Measurements from ENCODE around the gene RTN4RL1. TPM values are rescaled to one million over a fixed set of nuclear protein-coding genes. Genes with fewer than 3 reads are reported as not detected.
A peak's percentile ranks its signal among the peaks of the same experiment; 100 is the strongest.

RTN4RL1 gene
- total and polyA plus RNA-seq, 4 experiments from 2014 or later = 0.27 to 2.0 (median 0.39) TPM

DNA sequence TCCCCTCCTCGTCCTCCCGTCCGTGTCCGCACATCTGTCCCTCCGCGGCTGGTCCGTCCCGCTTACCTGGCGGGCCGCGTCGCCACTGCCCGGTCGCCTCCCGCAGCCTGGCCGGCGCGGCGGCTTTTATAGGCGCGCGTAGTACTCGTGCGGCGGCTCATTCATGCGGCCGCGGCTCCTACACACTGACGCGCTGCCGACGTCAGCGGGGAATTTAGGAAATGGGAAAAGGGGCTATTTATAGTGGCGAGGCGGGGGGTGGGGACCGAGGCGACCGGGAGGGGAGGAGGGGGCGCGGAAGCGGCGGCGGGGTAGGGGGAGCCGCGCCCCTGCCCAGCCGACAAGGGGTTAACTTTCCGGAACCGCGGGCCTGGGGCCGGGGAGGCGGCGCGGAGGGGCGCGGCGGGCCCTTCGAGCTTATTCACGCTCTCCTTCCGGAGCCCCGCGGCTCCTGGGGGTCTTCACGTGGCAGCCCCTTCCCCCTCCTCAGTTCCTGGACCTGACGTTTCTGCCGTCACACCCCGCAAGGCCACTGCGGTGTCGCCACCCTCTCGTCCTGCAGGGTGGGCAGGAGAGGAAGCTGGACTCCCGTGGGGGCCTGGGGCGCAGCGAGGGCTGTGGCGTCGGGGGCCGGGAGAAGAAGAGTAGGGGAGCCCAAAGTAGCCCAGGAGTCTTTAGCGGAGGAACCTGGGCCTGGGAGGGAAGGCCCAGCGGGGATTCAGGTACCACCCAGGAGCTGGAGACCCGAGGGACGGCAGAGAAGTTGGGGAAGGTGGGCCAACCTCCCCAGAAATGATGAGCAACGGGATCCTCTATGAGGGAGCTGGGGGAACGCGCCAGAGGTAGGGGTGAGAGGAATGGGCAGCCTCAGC, 26.2 kb upstream of the RTN4RL1 start:
- no peaks in the 10 kb centered on the region for H3K36me3 ChIP-seq (ENCODE audit: insufficient read depth, low read length)
- H3K9me3 Mint-ChIP-seq = no peaks in the 10 kb centered on the region
- H3K27ac Mint-ChIP-seq = peak overlapping the region; percentile 64 to 88 (median 68)

DNA sequence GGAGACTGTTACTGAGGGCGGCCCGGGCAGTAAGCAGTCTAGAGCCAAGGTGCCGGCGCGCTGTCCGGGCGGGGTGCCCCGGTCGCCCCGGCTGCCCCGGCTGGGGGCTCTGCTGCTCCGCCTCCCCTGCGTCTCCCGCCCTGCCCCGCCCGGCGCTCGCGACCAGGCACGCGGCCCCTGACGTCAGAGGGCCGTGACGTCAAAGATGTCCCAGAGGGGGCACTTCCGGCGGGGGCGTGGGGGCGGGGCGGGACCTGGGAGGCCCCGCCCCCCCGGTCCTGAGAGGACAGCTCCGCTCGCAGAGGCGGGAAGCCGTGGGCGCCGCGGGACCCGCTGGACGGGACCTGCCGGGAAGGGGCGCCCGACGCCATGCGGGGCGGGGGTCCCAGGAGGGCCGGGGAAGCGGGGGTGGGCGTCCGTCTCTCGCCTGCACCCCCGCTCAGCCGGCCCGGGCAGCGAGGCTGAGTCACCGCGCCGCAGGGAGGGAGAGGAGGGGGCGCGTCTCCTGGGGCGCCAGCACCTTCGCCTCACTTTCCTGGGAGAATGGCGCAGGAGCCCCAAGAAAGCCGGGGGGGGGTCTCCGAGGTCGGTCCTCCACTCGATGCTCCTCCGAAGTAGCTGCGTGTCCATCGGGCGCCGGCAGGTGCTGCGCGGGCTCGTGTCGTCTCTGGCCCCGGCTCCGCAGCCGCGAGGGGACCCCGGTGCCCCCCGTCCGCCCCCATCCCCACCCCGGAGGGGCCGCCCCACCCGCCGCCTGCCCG, 25.3 kb upstream of the RTN4RL1 start:
- H3K4me1 Mint-ChIP-seq = peaks cover 11 to 39% (median 23%) of the 10 kb centered on the region in 4 donors
- H3K4me1 ChIP-seq (ENCODE audit: insufficient read depth, low read length) = peaks cover 34% of the 10 kb centered on the region
- H3K27me3 ChIP-seq (ENCODE audit: insufficient read depth, low read length) = no peaks in the 10 kb centered on the region
- H3K4me3 ChIP-seq (ENCODE audit: low read length in 2 of 2) = peak overlapping the region in 1 of 2 donors; percentile 28
- intact Hi-C loops (cut with micrococcal nuclease) = loop anchor here (1.0 kb wide), 1 partner anchor 9 kb away; no protein-coding TSS in a partner anchor
- peak; percentile 72 to 80 (median 77) for DNase-seq
- no peaks in the 10 kb centered on the region for H3K9me3 Mint-ChIP-seq
- H3K36me3 Mint-ChIP-seq = peaks cover 0 to 4% of the 10 kb centered on the region in 2 donors
- H3K9me3 ChIP-seq (ENCODE audit: control insufficient read depth in 1 of 2, low read length in 2 of 2) = no peaks in the 10 kb centered on the region
- peak overlapping the region in 1 of 7 donors; percentile 83 for H3K27ac Mint-ChIP-seq
- H3K36me3 ChIP-seq (ENCODE audit: insufficient read depth, low read length) = no peaks in the 10 kb centered on the region
- H3K27ac ChIP-seq (ENCODE audit: low read depth, low read length) = no peak overlapping the region
- ChIA-PET POLR2A (ENCODE audit: partially characterized antibody) (interaction anchor here (1.1 to 1.6 kb wide), 2 partner anchors 39 to 209 kb away, joined by 4 read pairs; no protein-coding TSS in a partner anchor), CTCF (ENCODE audit: partially characterized antibody) (interaction anchor here (0.7 to 2.0 kb wide), 2 partner anchors 231 to 377 kb away, joined by 3 to 4 read pairs; no protein-coding TSS in a partner anchor)
- H3K4me3 Mint-ChIP-seq = no peak overlapping the region
- no peaks in the 10 kb centered on the region for H3K27me3 Mint-ChIP-seq

More for the DNA sequence above, 26.2 kb upstream of the RTN4RL1 start:
- H3K27me3 Mint-ChIP-seq = no peaks in the 10 kb centered on the region
- H3K4me3 Mint-ChIP-seq = peak overlapping the region in 7 of 8 donors; percentile 48 to 80 (median 64)
- no peak for DNase-seq
- Histone ChIP-seq H3K27ac (ENCODE audit: low read depth, low read length) (no peak overlapping the region), H3K4me1 (ENCODE audit: insufficient read depth, low read length) (peaks cover 38% of the 10 kb centered on the region), H3K27me3 (ENCODE audit: insufficient read depth, low read length) (no peaks in the 10 kb centered on the region), H3K4me3 (ENCODE audit: low read length in 2 of 2) (no peak overlapping the region), H3K9me3 (ENCODE audit: control insufficient read depth in 1 of 2, low read length in 2 of 2) (no peaks in the 10 kb centered on the region)
- peaks cover 11 to 39% (median 23%) of the 10 kb centered on the region in 4 donors for H3K4me1 Mint-ChIP-seq
- ChIA-PET POLR2A (ENCODE audit: partially characterized antibody) (interaction anchor here (0.7 to 1.6 kb wide), 5 partner anchors 27 to 334 kb away, joined by 3 to 5 read pairs (median 4); partner anchors contain the start of gene RTN4RL1), CTCF (ENCODE audit: partially characterized antibody) (interaction anchor here (1.3 to 2.0 kb wide), 4 partner anchors 194 to 232 kb away, joined by 3 to 7 read pairs (median 4); no protein-coding TSS in a partner anchor)
- intact Hi-C loops (cut with micrococcal nuclease) = no loop called here
- H3K36me3 Mint-ChIP-seq = peaks cover 0 to 4% of the 10 kb centered on the region in 2 donors

DNA sequence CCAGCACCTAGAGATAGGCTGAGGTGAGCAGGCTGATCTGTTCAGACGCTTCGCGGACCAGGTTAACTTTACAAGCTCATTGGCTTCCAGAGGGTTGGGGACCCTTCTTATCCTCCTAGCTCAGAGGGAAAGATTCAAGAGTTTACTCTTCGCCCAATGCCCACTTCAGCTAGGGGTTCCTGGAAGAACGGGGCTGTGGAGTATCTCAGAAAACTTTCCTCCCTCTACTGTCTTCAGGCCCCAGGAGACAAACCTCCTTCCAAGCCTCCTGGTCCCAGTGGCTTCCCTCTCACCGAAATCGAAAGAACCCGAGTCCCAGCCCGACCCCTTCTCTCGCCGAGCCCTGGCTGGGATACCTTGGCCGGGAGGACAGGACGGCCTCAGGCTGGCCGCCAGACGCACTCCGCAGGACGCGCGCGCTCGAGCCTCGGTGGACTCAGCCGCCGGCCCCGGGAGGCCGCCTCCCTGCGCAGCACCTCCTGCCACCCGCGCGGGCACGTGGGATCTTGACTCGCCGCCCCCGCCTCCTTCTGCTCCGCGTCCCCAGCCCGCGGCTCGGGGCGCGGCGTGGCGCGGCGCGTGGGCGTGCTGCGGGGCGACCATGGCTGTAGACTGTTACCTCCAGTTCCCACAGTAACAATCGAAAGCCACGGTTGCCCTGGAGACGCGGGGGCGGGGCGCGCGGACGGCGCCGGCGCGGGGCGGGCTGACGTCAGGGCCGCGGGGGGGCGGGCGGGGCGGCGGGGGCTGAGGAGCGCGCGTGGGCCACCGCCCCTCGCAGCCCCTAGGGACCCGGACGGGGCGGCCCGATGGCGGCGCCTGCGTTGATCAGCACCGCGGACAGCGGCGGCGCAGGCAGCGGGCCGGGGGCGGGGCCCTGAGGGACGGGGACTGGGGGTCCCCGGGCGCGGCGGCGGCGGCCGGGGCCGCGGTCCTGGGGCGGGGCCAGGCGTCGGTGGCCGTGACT, 24.5 kb upstream of the RTN4RL1 start:
- no peaks in the 10 kb centered on the region for H3K27me3 Mint-ChIP-seq
- no peaks in the 10 kb centered on the region for H3K9me3 ChIP-seq (ENCODE audit: control insufficient read depth in 1 of 2, low read length in 2 of 2)
- H3K4me1 ChIP-seq (ENCODE audit: insufficient read depth, low read length) = peaks cover 34% of the 10 kb centered on the region
- H3K4me3 ChIP-seq (ENCODE audit: low read length in 2 of 2) = peak overlapping the region; percentile 19 to 58
- H3K36me3 Mint-ChIP-seq = peaks cover 0 to 3% of the 10 kb centered on the region in 2 donors
- DNase-seq = peak; percentile 91 to 94 (median 92)
- CTCF ChIA-PET (ENCODE audit: partially characterized antibody) = interaction anchor here (2.0 kb wide), 1 partner anchor 232 kb away, joined by 4 read pairs; no protein-coding TSS in a partner anchor
- peak overlapping the region; percentile 61 to 81 (median 72) for H3K4me3 Mint-ChIP-seq
- H3K27me3 ChIP-seq (ENCODE audit: insufficient read depth, low read length) = no peaks in the 10 kb centered on the region
- no peaks in the 10 kb centered on the region for H3K9me3 Mint-ChIP-seq
- intact Hi-C loops (cut with micrococcal nuclease) = loop anchor here (1.0 to 10.0 kb wide), 3 partner anchors 8 to 405 kb away; partner anchors contain the start of genes DPH1, RILP and SCARF1
- peaks cover under 1% of the 10 kb centered on the region for H3K36me3 ChIP-seq (ENCODE audit: insufficient read depth, low read length)
- peak overlapping the region; percentile 59 for H3K27ac ChIP-seq (ENCODE audit: low read depth, low read length)
- POLR2A ChIA-PET (ENCODE audit: partially characterized antibody) = no interaction called here
- peaks cover 11 to 37% (median 26%) of the 10 kb centered on the region in 4 donors for H3K4me1 Mint-ChIP-seq
- peak overlapping the region; percentile 65 to 87 (median 81) for H3K27ac Mint-ChIP-seq

DNA sequence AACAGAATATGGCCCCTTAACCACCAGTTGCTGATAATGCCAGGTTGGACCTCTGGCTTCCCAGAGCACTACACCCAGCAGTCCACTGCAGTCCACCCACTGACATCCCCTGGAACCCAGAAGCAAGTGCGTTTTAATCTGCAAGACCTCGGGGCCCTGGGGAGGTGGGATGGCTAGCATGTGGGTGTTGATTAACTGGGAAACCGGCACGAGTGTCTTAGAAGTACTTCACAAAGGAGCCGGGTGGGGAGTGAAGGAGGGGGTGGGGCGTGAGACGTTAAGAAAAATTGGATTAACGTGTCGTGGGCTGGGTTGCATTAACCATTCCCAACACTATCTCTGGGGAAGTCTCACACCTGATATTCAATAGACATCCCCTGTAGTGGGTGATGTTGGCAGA, 23.7 kb upstream of the RTN4RL1 start:
- ChIA-PET CTCF (ENCODE audit: partially characterized antibody) (no interaction called here), POLR2A (ENCODE audit: partially characterized antibody) (interaction anchor here (0.6 to 0.9 kb wide), 2 partner anchors 196 to 271 kb away, joined by 3 to 4 read pairs; no protein-coding TSS in a partner anchor)
- Mint-ChIP-seq H3K36me3 (no peaks in the 10 kb centered on the region), H3K27me3 (no peaks in the 10 kb centered on the region), H3K4me1 (peaks cover 10 to 32% (median 22%) of the 10 kb centered on the region in 4 donors), H3K4me3 (peak overlapping the region in 7 of 8 donors; percentile 26 to 77 (median 68)), H3K9me3 (no peaks in the 10 kb centered on the region), H3K27ac (peak overlapping the region in 5 of 7 donors; percentile 35 to 86 (median 78))
- Histone ChIP-seq H3K36me3 (ENCODE audit: insufficient read depth, low read length) (peaks cover 7% of the 10 kb centered on the region), H3K4me3 (ENCODE audit: low read length in 2 of 2) (no peak overlapping the region), H3K9me3 (ENCODE audit: control insufficient read depth in 1 of 2, low read length in 2 of 2) (no peaks in the 10 kb centered on the region), H3K4me1 (ENCODE audit: insufficient read depth, low read length) (peaks cover 32% of the 10 kb centered on the region), H3K27me3 (ENCODE audit: insufficient read depth, low read length) (no peaks in the 10 kb centered on the region), H3K27ac (ENCODE audit: low read depth, low read length) (no peak overlapping the region)
- intact Hi-C loops (cut with micrococcal nuclease) = loop anchor here (1.0 to 10.0 kb wide), 2 partner anchors 19 to 404 kb away; partner anchors contain the start of genes DPH1, RILP and SCARF1
- no peak for DNase-seq

DNA sequence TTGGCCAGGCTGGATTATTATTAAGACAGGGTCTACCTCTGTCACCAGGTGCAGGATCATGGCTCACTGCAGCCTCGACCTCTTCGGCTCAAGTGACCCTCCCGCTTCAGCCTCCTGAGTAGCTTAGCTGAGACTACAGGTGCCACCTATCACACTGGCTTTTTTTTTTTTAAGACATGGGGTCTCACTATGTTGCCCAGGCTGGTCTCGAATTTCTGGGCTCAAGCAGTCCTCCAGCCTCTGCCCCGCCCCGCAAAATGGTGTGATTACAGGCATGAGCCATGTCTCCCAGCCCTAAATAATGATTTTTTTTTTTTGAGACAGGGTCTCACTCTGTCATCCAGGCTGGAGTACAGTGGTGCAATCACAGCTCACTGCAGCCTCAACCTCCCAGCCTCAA, 22.5 kb upstream of the RTN4RL1 start:
- POLR2A ChIA-PET (ENCODE audit: partially characterized antibody) = no interaction called here

More for the DNA sequence above, 22.5 kb upstream of the RTN4RL1 start:
- H3K4me3 Mint-ChIP-seq = no peak overlapping the region
- peaks cover 19% of the 10 kb centered on the region for H3K36me3 ChIP-seq (ENCODE audit: insufficient read depth, low read length)
- H3K27me3 ChIP-seq (ENCODE audit: insufficient read depth, low read length) = no peaks in the 10 kb centered on the region
- CTCF ChIA-PET (ENCODE audit: partially characterized antibody) = interaction anchor here (1.2 to 1.6 kb wide), 3 partner anchors 8 to 398 kb away, joined by 3 to 7 read pairs (median 4); partner anchors contain the start of gene RILP
- peaks cover 6 to 10% of the 10 kb centered on the region in 2 donors for H3K36me3 Mint-ChIP-seq
- H3K27ac ChIP-seq (ENCODE audit: low read depth, low read length) = no peak overlapping the region
- H3K27me3 Mint-ChIP-seq = no peaks in the 10 kb centered on the region
- H3K4me1 ChIP-seq (ENCODE audit: insufficient read depth, low read length) = peaks cover 34% of the 10 kb centered on the region
- no peak overlapping the region for H3K27ac Mint-ChIP-seq
- no peak for DNase-seq
- H3K4me3 ChIP-seq (ENCODE audit: low read length in 2 of 2) = no peak overlapping the region
- no peaks in the 10 kb centered on the region for H3K9me3 ChIP-seq (ENCODE audit: control insufficient read depth in 1 of 2, low read length in 2 of 2)
- intact Hi-C loops (cut with micrococcal nuclease) = loop anchor here (10.0 kb wide), 1 partner anchor 403 kb away; the partner anchor contains the start of genes RILP and SCARF1
- H3K4me1 Mint-ChIP-seq = peaks cover 8 to 34% (median 21%) of the 10 kb centered on the region in 4 donors
- no peaks in the 10 kb centered on the region for H3K9me3 Mint-ChIP-seq

All from CD4-positive, alpha-beta memory T cell (primary cell).